Measurements from ENCODE around the gene P2RX1.

DNA sequence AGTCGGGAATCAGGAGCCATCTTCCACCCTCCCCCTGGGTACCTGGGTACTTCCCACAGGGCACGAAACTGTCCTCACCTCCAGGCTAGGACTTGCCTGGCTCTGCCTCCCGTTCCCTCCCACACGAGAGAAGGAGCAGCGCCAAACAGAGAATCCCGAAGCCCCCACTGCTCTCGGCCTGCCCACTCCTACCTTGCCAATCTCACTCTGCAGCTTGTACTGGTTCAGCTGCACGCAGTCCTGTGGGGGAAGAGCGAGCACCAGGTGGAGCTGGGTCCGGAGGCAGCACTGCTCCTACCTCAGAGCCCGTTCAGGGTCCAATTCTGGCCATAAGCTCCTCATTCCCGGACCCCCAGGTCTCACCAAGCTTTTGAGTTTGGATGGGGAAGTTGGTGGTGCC, 32.1 kb downstream of the P2RX1 start:
- TF ChIP-seq POLR2AphosphoS5 (IDR thresholded peaks at IDR 0.05; ENCODE audit: low read depth) (no peak), CREB1 (CRISPR knock-in tag; IDR thresholded peaks at IDR 0.05; ENCODE audit: low read depth) (no peak)
- TF ChIP-seq, protein P1, sequence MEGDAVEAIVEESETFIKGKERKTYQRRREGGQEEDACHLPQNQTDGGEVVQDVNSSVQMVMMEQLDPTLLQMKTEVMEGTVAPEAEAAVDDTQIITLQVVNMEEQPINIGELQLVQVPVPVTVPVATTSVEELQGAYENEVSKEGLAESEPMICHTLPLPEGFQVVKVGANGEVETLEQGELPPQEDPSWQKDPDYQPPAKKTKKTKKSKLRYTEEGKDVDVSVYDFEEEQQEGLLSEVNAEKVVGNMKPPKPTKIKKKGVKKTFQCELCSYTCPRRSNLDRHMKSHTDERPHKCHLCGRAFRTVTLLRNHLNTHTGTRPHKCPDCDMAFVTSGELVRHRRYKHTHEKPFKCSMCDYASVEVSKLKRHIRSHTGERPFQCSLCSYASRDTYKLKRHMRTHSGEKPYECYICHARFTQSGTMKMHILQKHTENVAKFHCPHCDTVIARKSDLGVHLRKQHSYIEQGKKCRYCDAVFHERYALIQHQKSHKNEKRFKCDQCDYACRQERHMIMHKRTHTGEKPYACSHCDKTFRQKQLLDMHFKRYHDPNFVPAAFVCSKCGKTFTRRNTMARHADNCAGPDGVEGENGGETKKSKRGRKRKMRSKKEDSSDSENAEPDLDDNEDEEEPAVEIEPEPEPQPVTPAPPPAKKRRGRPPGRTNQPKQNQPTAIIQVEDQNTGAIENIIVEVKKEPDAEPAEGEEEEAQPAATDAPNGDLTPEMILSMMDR (conservative IDR thresholded peaks at IDR 0.05; ENCODE audit: low read depth in 2 of 2), result no peak
- TF ChIP-seq, protein P2, sequence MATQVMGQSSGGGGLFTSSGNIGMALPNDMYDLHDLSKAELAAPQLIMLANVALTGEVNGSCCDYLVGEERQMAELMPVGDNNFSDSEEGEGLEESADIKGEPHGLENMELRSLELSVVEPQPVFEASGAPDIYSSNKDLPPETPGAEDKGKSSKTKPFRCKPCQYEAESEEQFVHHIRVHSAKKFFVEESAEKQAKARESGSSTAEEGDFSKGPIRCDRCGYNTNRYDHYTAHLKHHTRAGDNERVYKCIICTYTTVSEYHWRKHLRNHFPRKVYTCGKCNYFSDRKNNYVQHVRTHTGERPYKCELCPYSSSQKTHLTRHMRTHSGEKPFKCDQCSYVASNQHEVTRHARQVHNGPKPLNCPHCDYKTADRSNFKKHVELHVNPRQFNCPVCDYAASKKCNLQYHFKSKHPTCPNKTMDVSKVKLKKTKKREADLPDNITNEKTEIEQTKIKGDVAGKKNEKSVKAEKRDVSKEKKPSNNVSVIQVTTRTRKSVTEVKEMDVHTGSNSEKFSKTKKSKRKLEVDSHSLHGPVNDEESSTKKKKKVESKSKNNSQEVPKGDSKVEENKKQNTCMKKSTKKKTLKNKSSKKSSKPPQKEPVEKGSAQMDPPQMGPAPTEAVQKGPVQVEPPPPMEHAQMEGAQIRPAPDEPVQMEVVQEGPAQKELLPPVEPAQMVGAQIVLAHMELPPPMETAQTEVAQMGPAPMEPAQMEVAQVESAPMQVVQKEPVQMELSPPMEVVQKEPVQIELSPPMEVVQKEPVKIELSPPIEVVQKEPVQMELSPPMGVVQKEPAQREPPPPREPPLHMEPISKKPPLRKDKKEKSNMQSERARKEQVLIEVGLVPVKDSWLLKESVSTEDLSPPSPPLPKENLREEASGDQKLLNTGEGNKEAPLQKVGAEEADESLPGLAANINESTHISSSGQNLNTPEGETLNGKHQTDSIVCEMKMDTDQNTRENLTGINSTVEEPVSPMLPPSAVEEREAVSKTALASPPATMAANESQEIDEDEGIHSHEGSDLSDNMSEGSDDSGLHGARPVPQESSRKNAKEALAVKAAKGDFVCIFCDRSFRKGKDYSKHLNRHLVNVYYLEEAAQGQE (IDR thresholded peaks at IDR 0.05; ENCODE audit: unreplicated experiment), result no peak
